Ecto neural progenitor cell (in vitro differentiated cells): Measurements from ENCODE around the gene PHF21B.
"Not testable (repeated sequence)": the region's sequence is repeated elsewhere in the genome, so short reads cannot be mapped to it uniquely, and the experiment has no call there.

ENCODE experiments used
- DNase-seq: peaks from one replicate; pipeline ENCODE4 v3.0.0-alpha.2; 2018; ENCODE audit warnings: low spot score

PHF21B gene

GRCh38 chr22:44933666-44934453 lies 75.9 kb downstream of the PHF21B start:
- DNase-seq = no peak

GRCh38 chr22:44932493-44932892 lies 77.3 kb downstream of the PHF21B start:
- no peak for DNase-seq

GRCh38 chr22:44931766-44932165 lies 78.0 kb downstream of the PHF21B start:
- no peak for DNase-seq

DNA sequence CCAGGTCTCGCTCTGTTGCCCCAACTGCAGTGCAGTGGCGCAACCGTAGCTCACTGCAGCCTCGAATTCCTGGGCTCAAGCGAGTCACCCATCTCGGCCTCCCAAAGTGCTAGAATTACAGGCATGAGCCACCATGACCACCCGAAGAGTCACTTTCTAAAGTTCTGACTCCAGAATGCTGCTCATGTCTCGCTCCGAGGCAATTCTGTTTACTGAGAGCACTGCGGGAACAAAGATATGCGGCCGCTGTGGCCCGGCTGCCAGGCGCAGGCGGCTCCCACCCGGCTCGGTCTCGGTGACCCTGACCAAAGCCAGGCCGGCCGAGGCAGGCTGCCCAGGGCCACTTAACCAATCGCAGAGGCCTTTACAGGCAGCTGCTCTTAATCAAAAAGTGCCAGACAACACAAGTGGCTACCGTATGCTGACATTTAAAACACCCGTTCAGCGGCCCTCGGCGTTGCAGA lies 78.7 kb downstream of the PHF21B start:
- DNase-seq = no peak

GRCh38 chr22:44930711-44931035 lies 79.1 kb downstream of the PHF21B start:
- DNase-seq = no peak

DNA sequence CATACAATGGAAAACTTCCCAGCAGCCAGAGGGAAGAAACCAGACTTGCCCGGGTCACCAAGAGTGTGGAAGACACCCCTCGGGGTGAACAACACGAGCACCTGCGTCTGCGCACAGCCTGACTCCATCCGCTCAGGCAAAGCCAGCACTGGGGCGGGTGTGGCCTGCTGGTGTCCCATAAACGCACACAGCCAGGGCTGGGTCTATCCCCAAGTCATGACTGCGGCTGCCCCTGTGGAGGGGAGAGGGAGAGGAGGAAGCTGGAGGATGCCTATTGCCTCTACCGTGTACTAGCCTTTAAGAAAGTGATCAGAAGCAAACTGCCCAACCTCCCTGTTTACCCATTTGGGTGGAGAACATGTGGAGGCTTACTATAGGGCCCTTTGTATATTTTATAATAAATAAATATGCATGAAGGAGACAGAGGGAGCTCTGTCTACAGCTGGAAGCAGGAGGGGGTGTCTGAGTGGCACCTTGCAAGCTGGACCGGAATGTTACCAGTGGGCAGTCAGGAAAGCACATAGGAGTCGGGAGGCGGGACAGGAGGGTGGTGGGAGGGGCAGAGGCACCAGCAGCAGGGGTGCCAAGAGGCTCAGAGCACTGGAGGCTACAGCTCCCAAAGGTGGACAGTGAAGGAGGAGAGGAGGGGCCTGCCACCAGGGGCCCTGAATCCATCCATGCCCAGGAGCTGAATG lies 79.6 kb downstream of the PHF21B start:
- no peak for DNase-seq

DNA sequence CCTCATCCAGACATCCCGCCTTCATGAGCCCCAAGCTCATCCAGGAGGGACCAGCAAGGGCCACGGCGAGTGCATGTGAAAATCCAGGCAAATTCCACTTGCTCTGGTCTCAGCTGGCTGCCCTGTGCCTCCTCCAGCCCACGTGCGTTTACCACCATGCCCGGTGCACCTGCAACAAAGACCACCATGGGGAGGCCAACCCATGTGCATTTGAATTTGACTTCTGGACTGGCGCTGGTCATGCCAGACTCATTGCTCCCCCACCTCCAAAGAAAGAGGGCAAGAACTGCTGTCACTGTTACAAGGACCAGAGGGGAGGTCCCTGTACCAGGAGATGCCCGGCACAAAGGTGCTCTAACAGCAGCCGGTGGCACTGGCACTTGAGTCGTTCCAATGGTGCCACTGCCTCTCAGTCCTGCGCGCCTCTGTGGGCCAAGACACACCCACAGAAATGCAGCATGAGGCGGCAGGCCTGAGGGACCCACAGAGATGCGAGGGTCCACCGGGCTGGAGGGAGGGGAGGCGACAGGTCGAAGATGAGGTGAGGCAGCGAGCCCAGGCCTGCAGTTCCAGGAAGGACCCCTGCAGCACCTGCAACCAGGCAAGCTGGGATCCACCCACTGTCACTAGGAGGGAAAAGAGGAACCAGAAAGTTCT lies 80.3 kb downstream of the PHF21B start:
- DNase-seq = no peak

- DNase-seq = no peak
These were observed 81.0 kb downstream of the PHF21B start for GRCh38 chr22:44928711-44929358.

DNA sequence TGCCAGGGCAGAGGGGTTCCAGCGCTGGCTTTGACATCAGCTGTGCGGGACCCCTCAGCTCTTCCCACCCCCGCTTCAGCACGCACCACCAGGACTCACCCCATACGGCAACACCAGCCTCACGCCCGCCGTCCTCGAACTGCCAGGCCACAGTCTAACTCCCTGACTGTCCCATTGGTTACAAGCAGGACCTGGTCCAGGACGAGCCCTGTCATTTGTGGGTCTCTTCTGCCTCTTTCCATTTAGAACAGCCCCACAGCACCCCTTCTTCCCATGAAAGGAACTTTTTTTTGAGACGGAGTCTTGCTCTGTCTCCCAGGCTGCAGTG lies 81.7 kb downstream of the PHF21B start:
- no peak for DNase-seq

- DNase-seq = no peak
These were observed 82.2 kb downstream of the PHF21B start for GRCh38 chr22:44927463-44928135.

DNA sequence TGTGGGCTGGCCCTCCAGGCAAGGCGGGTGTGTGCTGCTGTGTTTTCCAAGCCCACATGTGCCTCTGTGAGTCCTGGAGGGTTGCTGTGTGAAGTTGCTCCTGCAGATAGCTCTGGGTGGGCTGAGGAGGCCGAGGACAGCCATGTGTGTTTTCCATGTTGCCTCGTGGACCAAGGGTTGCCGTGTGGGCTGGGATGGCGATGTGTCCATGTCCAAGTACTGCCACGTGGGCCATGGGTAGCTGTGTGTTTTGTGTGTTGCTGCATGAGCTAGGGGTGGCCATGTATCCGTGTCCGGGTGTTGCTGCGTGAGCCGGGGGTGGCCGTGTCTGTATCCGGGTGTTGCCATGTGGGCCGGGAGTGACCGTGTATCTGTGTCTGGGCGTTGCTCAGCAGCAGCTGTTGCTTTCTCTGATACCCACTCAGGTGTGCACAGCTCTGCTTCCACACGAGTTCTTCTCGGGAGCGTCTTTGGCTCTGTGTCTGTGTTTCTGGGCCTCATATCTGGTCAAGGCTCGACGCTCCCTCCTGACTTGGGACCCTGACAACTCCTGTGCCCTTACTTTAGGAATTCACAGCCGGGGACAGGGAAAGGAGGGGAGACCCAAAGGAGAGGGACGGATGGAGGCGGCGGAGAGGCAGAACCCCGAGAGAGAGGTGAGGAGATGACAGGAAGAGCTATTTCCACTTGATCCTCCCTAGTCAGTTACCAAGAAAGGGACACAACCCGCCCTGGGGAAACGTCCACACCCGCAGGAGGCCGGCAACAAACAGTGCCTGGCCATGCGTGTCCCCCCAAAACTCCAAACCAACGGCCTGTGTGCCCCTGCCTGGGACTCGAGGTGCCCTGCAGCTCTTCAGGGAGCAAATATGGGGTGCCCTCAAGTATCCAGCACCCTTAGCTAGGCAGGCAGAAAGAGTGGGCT lies 83.1 kb downstream of the PHF21B start:
- no peak for DNase-seq

- DNase-seq = no peak
These were observed 83.7 kb downstream of the PHF21B start for GRCh38 chr22:44926124-44926475.

- DNase-seq = no peak
These were observed 84.2 kb downstream of the PHF21B start for GRCh38 chr22:44925465-44926123.

DNA sequence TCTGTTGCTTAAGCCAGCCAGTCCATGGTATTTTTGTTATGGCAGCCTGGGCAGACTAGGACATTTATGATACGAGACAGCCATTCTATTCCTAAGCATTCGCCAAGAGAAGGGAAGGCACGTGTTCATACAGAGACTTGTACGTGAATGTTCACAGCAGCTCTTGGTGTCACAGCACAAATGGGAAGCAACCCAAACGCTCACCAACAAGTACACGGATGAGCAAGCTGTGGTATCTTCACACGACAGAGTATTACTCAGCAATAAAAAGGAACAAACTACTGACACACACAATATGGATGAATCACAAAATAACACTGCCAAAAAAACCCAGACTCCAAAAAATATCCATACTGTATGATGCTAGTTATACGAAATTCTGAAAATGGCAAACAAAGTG lies 85.1 kb downstream of the PHF21B start:
- no peak for DNase-seq

GRCh38 chr22:44924098-44924497 lies 85.7 kb downstream of the PHF21B start:
- DNase-seq = no peak

DNA sequence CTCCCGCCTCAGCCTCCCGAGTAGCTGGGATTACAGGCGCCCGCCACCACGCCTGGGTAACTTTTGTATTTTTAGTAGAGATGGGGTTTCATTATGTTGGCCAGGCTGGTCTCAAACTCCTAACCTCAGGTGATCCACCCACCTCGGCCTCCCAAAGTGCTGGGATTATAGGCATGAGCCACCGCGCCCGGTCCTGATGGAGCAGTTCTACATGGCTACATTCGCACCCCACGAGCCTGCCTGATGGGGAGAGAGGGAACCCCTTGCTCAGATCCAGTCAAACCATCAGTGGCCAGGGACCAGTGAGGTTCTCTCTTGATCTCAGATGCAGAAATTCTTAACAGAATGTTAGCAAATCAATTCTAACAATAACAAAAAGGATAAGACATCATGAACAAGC lies 88.0 kb downstream of the PHF21B start:
- DNase-seq = not testable (repeated sequence)

- DNase-seq = no peak
These were observed 89.6 kb downstream of the PHF21B start for GRCh38 chr22:44920183-44920582.

DNA sequence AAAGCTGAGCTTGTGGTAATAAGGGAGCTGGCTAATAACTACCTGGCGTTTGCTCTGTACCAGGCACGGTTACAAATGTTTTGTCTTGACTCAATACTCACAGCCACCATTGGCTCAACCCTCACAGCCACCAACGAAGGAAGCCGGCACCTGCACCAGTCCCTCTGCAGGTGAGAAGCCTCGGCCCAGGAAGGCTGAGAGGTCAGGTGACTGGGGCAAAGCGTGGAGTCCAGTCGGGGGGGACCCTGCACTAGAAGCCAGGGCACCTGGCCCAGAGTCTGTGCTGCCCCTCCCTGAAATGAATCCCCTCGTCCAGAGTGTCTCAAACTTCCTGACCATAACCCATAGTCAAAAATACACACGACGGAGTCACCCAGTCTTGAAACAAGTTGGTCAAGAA lies 90.1 kb downstream of the PHF21B start:
- no peak for DNase-seq

- no peak for DNase-seq
These were observed 90.8 kb downstream of the PHF21B start for GRCh38 chr22:44918925-44919392.

GRCh38 chr22:44918166-44918924 lies 91.5 kb downstream of the PHF21B start:
- no peak for DNase-seq
